Measurements from ENCODE around the gene CCDC150. TPM values are rescaled to one million over a fixed set of nuclear protein-coding genes. Genes with fewer than 3 reads are reported as not detected.

CCDC150 gene
- total and polyA plus RNA-seq, 10 donors: 0.54 to 6.8 (median 1.8) TPM

GRCh38 chr2:196759378-196759706 lies 119.8 kb downstream of the CCDC150 start:
- Histone ChIP-seq H3K4me1 (no peaks in the 10 kb centered on the region), H3K27ac (no peak overlapping the region), H3K9me3 (peaks cover 0 to 38% (median 34%) of the 10 kb centered on the region in 8 donors), H3K36me3 (peaks cover 0 to 41% (median 16%) of the 10 kb centered on the region in 6 donors), H3K4me3 (no peak overlapping the region), H3K27me3 (replicated peaks in 1 of 7) (no peaks in the 10 kb centered on the region)
- intact Hi-C loops (cut with DNase I; ENCODE audit: low total_unique reads): no loop called here
- TF ChIP-seq CTCF (IDR thresholded peaks at IDR 0.05 in 8 of 11, conservative IDR thresholded peaks at IDR 0.05 in 3 of 11) (no peak), POLR2A (IDR thresholded peaks at IDR 0.05) (no peak), POLR2AphosphoS5 (IDR thresholded peaks at IDR 0.05) (no peak)
- 74 to 88% (median 83%) methylated on average over 5 of the region's 5 CpGs for WGBS, 5 donors
- no peak for DNase-seq

- no peak for DNase-seq
- intact Hi-C loops (cut with DNase I; ENCODE audit: low total_unique reads): no loop called here
- no peaks in the 10 kb centered on the region for H3K9me3 ChIP-seq
- H3K4me1 ChIP-seq: no peaks in the 10 kb centered on the region
- WGBS, 5 donors: 91 to 97% (median 94%) methylated on average over 1 of the region's 1 CpG
- H3K4me3 ChIP-seq: no peak overlapping the region
- no peaks in the 10 kb centered on the region for H3K27me3 ChIP-seq (replicated peaks in 1 of 7)
- TF ChIP-seq POLR2A (IDR thresholded peaks at IDR 0.05): no peak
- TF ChIP-seq POLR2AphosphoS5 (IDR thresholded peaks at IDR 0.05): no peak
- TF ChIP-seq CTCF (IDR thresholded peaks at IDR 0.05 in 8 of 11, conservative IDR thresholded peaks at IDR 0.05 in 3 of 11): no peak
- H3K36me3 ChIP-seq: peaks cover 2 to 100% (median 76%) of the 10 kb centered on the region in 6 donors
- no peak overlapping the region for H3K27ac ChIP-seq
These were observed 127.6 kb downstream of the CCDC150 start for GRCh38 chr2:196767101-196767500.

Small RNAs within 50 kb of the gene (small RNA-seq; reads per million reads assigned to genes)
- gene RF00424: 0 reads per million in 4 donors

Other genes starting within 250 kb of the CCDC150 start
- gene HECW2, start 46.2 kb upstream of the CCDC150 start, total RNA-seq: 10 to 100 TPM in 6 of 7 donors, 1 to 10 TPM in 1; 10.0 to 85.0 (median 74.7) TPM
- gene HECW2, start 46.2 kb upstream of the CCDC150 start, polyA plus RNA-seq: 10 to 100 TPM in 1 of 3 donors, 1 to 10 TPM in 2; 2.4 to 15.0 (median 4.6) TPM
- gene GTF3C3, start 160.0 kb downstream of the CCDC150 start, total RNA-seq: 10 to 100 TPM; 29.8 to 58.9 (median 38.3) TPM
- 10 to 100 TPM in 2 of 3 donors, 1 to 10 TPM in 1; 9.4 to 11.4 (median 10.7) TPM for gene GTF3C3, start 160.0 kb downstream of the CCDC150 start, polyA plus RNA-seq
- gene C2orf66, start 169.6 kb downstream of the CCDC150 start, total RNA-seq: not detected
- under 1 TPM in 1 of 3 donors, not detected in 2; 0.06 TPM for gene C2orf66, start 169.6 kb downstream of the CCDC150 start, polyA plus RNA-seq